ENCODE measurements around the gene C1orf52.

DNA sequence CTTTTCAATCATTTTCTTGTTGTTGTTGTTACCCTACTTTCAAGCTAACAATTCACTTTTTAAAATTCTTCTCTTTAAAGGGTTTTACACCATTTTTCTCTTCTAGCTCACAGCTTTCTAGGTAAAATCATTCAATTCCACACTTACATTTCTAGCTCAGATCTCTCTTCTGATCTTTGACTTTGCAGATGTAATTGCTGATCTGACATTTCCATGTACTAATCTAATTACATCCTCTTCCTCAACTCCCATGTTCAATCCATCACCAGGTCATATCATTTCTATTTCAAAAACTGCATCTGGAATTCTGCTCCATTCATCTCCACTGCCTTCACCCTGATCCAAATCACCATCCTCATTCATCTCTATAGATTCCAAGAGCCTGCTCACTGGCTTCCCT, 13.9 kb upstream of the C1orf52 start:
- TF ChIP-seq EZH2 (IDR thresholded peaks at IDR 0.05) (no peak), POLR2AphosphoS5 (IDR thresholded peaks at IDR 0.05; ENCODE audit: borderline replicate concordance, low read depth, low read length) (no peak), FOXP2 (optimal IDR thresholded peaks at IDR 0.05; ENCODE audit: control extremely low read depth, extremely low read length, insufficient read depth) (no peak)
